Activated T-cell treated with anti-CD3 and anti-CD28 coated beads for 24 hours (primary cell): Measurements from ENCODE around the gene SPATA17.

Experiments
- DNase-seq: peaks from one replicate; pipeline ENCODE4 v3.0.0-alpha.2; 2020; ENCODE audit warnings: low read depth

Gene SPATA17

GRCh38 chr1:217856342-217857034, 225.3 kb downstream of the SPATA17 start:
- DNase-seq: no peak

- DNase-seq: no peak
Observed at GRCh38 chr1:217857061-217857460, 225.9 kb downstream of the SPATA17 start.

GRCh38 chr1:217861658-217862057, 230.5 kb downstream of the SPATA17 start:
- DNase-seq: no peak

GRCh38 chr1:217867446-217867995, 236.4 kb downstream of the SPATA17 start:
- no peak for DNase-seq

GRCh38 chr1:217871955-217872354, 240.8 kb downstream of the SPATA17 start:
- no peak for DNase-seq

GRCh38 chr1:217875229-217875628, 244.1 kb downstream of the SPATA17 start:
- DNase-seq: no peak

GRCh38 chr1:217876401-217876800, 245.3 kb downstream of the SPATA17 start:
- no peak for DNase-seq

- no peak for DNase-seq
Observed at GRCh38 chr1:217876896-217877295, 245.8 kb downstream of the SPATA17 start.

GRCh38 chr1:217881131-217881543, 250.0 kb downstream of the SPATA17 start:
- no peak for DNase-seq

- no peak for DNase-seq
Observed at GRCh38 chr1:217881607-217882332, 250.6 kb downstream of the SPATA17 start.

GRCh38 chr1:217885181-217885580, 254.0 kb downstream of the SPATA17 start:
- DNase-seq: no peak

GRCh38 chr1:217888328-217888727, 257.2 kb downstream of the SPATA17 start:
- DNase-seq: no peak

GRCh38 chr1:217889401-217889800, 258.3 kb downstream of the SPATA17 start:
- DNase-seq: no peak

GRCh38 chr1:217891966-217892365, 260.8 kb downstream of the SPATA17 start:
- DNase-seq: no peak

GRCh38 chr1:217892750-217893149, 261.6 kb downstream of the SPATA17 start:
- DNase-seq: no peak

- DNase-seq: no peak
Observed at GRCh38 chr1:217895841-217896240, 264.7 kb downstream of the SPATA17 start.

GRCh38 chr1:217896490-217896889, 265.3 kb downstream of the SPATA17 start:
- DNase-seq: no peak

- DNase-seq: no peak
Observed at GRCh38 chr1:217897100-217897499, 266.0 kb downstream of the SPATA17 start.

GRCh38 chr1:217899614-217900013, 268.5 kb downstream of the SPATA17 start:
- no peak for DNase-seq

- DNase-seq: no peak
Observed at GRCh38 chr1:217907504-217907903, 276.4 kb downstream of the SPATA17 start.

GRCh38 chr1:217910203-217910602, 279.1 kb downstream of the SPATA17 start:
- no peak for DNase-seq

GRCh38 chr1:217910791-217911320, 279.7 kb downstream of the SPATA17 start:
- no peak for DNase-seq

- no peak for DNase-seq
Observed at GRCh38 chr1:217911908-217912307, 280.8 kb downstream of the SPATA17 start.
